ENCODE results near the gene ATG14. TPM values are rescaled to one million over a fixed set of nuclear protein-coding genes. Genes with fewer than 3 reads are reported as not detected.

The ATG14 gene
- total and polyA plus RNA-seq, 2 experiments from 2014 or later = 7.3 to 15.2 TPM

- no peak for TF ChIP-seq ZNF462 (CRISPR knock-in tag; IDR thresholded peaks at IDR 0.05)
Measured at GRCh38 chr14:55418411-55418810, 6.8 kb upstream of the ATG14 start (continued).

DNA sequence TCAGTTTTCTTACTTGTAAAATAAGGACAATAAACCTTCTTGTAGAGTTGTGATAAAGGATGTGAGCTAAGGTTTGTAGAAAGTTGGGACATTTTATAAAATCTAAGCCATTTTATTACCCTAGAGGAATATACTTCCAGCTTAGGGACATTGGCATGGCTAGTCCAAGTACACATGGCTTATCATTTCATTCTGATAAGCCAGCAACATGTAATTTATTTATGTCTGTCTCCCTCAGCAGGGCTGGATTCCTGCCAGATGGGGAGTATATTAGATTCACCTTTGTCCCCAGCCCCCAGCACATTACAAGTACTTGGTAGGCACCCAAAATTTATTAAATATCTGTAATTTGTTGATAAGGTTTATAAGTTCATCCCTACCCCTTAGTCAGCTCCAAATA is 6.3 kb upstream of the ATG14 start:
- Mint-ChIP-seq H3K4me3 (no peak overlapping the region), H3K9me3 (no peaks in the 10 kb centered on the region), H3K27ac (no peak overlapping the region), H3K4me1 (no peaks in the 10 kb centered on the region), H3K27me3 (ENCODE audit: insufficient read depth, low read depth, poor library complexity) (no peaks in the 10 kb centered on the region), H3K36me3 (ENCODE audit: low read depth) (no peaks in the 10 kb centered on the region)
- H3K9me2 ChIP-seq (ENCODE audit: insufficient read depth) = no peaks in the 10 kb centered on the region
- H3K79me2 ChIP-seq (replicated peaks; ENCODE audit: insufficient read depth) = no peaks in the 10 kb centered on the region
- H4K20me1 ChIP-seq (replicated peaks; ENCODE audit: insufficient read depth) = no peaks in the 10 kb centered on the region
- H2AFZ ChIP-seq = no peak overlapping the region
- no peak for DNase-seq (ENCODE audit: low spot score)
- H3K27ac ChIP-seq (ENCODE audit: low read depth) = no peak overlapping the region
- no peak overlapping the region for H3K4me3 ChIP-seq
- H3K36me3 ChIP-seq (ENCODE audit: insufficient read depth) = no peaks in the 10 kb centered on the region
- H3K27me3 ChIP-seq (ENCODE audit: insufficient read depth) = no peaks in the 10 kb centered on the region
- TF ChIP-seq EZH2phosphoT487 (IDR thresholded peaks at IDR 0.05; ENCODE audit: unreplicated experiment) (no peak), ZNF114 (CRISPR knock-in tag; IDR thresholded peaks at IDR 0.05) (no peak), CTCF (conservative IDR thresholded peaks at IDR 0.05; ENCODE audit: low read depth in 2 of 2) (no peak)
- TF ChIP-seq, protein P1, sequence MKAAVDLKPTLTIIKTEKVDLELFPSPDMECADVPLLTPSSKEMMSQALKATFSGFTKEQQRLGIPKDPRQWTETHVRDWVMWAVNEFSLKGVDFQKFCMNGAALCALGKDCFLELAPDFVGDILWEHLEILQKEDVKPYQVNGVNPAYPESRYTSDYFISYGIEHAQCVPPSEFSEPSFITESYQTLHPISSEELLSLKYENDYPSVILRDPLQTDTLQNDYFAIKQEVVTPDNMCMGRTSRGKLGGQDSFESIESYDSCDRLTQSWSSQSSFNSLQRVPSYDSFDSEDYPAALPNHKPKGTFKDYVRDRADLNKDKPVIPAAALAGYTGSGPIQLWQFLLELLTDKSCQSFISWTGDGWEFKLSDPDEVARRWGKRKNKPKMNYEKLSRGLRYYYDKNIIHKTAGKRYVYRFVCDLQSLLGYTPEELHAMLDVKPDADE (IDR thresholded peaks at IDR 0.05) = no peak
- TF ChIP-seq, protein P2, sequence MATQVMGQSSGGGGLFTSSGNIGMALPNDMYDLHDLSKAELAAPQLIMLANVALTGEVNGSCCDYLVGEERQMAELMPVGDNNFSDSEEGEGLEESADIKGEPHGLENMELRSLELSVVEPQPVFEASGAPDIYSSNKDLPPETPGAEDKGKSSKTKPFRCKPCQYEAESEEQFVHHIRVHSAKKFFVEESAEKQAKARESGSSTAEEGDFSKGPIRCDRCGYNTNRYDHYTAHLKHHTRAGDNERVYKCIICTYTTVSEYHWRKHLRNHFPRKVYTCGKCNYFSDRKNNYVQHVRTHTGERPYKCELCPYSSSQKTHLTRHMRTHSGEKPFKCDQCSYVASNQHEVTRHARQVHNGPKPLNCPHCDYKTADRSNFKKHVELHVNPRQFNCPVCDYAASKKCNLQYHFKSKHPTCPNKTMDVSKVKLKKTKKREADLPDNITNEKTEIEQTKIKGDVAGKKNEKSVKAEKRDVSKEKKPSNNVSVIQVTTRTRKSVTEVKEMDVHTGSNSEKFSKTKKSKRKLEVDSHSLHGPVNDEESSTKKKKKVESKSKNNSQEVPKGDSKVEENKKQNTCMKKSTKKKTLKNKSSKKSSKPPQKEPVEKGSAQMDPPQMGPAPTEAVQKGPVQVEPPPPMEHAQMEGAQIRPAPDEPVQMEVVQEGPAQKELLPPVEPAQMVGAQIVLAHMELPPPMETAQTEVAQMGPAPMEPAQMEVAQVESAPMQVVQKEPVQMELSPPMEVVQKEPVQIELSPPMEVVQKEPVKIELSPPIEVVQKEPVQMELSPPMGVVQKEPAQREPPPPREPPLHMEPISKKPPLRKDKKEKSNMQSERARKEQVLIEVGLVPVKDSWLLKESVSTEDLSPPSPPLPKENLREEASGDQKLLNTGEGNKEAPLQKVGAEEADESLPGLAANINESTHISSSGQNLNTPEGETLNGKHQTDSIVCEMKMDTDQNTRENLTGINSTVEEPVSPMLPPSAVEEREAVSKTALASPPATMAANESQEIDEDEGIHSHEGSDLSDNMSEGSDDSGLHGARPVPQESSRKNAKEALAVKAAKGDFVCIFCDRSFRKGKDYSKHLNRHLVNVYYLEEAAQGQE (IDR thresholded peaks at IDR 0.05; ENCODE audit: unreplicated experiment) = no peak
- no peak for ATAC-seq
- no peaks in the 10 kb centered on the region for H3K4me1 ChIP-seq (ENCODE audit: insufficient read depth)
- H3F3A ChIP-seq (replicated peaks; ENCODE audit: low read depth) = no peaks in the 10 kb centered on the region
- no peak overlapping the region for H3K4me2 ChIP-seq

Measured in GM23338 (cell line).